DMS153 treated with DMSO at 0.1 percent for 48 hours (cell line): ENCODE data around the gene DNAJC24.

Experiments
- DNase-seq: peaks from one replicate; lab custom pipeline; 2025; ENCODE audit not compliant: unreplicated experiment; lab: John Stamatoyannopoulos, UW

DNAJC24 gene

DNA sequence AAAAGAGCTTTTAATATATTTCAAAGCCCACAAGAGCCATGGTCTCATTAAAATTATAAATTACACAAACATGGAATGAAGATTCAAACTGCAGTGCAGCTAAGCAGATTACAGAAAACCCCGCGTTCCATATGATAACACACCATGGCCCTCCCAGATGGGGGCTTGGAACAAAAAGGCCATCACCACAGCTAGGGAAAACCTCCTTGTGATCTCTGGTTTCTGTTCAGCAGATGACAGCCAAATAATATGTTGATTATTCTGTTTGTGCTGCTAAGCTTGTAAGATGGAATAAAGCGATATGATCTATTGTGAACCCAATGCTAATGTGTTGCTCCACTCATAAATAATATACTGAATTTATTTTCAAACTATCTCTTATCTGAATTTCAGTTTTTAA is 111.3 kb downstream of the DNAJC24 start:
- DNase-seq = no peak
